Fibroblast of villous mesenchyme (primary cell): ENCODE data around the gene CBLB. TPM values are rescaled to one million over a fixed set of nuclear protein-coding genes. Genes with fewer than 3 reads are reported as not detected.

Source experiments
- DNase-seq: peaks from one replicate; pipeline ENCODE4 v3.0.0-alpha.2; 2010; ENCODE audit warnings: low read depth
- H3K4me3 ChIP-seq: 2 replicates; pipeline ENCODE4 v1.5.1; 2011; ENCODE audit warnings: low read depth, mild to moderate bottlenecking, low read length
- total RNA-seq: library from RNA; depleted of rRNA; stranded (reverse); fragments of >200 nt; gene quantifications from 2 replicates; pipeline ENCODE4 v1.2.3, GENCODE V29; 2012
- TF ChIP-seq, protein P1 (sequence below): IDR thresholded peaks from 2 replicates; pipeline ENCODE4 v1.5.1; 2012; ENCODE audit warnings: low read depth, mild to moderate bottlenecking, low read length; ENCODE audit not compliant: insufficient read depth

Gene CBLB
- total RNA-seq, 1 donor = 40.6 TPM

DNA sequence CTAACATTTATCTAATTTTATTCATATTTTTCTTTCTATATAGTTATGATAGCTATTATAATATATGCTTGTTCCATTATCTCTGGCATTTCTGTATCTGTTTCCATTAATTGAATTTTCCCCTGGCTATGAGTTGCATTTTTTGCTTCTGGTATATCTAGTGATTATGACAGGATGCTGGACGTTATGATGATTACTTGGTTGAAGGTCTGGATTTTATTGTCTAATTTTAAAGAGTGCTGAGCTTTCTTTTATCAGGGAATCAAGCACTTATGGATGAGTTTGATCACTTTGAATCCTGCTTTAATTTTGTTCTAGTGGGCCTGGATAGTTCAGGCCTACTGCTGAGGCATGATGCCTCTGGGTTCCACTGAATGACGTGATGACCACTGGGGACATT lies 229.7 kb downstream of the CBLB start:
- TF ChIP-seq, protein P1, sequence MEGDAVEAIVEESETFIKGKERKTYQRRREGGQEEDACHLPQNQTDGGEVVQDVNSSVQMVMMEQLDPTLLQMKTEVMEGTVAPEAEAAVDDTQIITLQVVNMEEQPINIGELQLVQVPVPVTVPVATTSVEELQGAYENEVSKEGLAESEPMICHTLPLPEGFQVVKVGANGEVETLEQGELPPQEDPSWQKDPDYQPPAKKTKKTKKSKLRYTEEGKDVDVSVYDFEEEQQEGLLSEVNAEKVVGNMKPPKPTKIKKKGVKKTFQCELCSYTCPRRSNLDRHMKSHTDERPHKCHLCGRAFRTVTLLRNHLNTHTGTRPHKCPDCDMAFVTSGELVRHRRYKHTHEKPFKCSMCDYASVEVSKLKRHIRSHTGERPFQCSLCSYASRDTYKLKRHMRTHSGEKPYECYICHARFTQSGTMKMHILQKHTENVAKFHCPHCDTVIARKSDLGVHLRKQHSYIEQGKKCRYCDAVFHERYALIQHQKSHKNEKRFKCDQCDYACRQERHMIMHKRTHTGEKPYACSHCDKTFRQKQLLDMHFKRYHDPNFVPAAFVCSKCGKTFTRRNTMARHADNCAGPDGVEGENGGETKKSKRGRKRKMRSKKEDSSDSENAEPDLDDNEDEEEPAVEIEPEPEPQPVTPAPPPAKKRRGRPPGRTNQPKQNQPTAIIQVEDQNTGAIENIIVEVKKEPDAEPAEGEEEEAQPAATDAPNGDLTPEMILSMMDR = no peak
- no peak overlapping the region for H3K4me3 ChIP-seq
- DNase-seq = no peak

DNA sequence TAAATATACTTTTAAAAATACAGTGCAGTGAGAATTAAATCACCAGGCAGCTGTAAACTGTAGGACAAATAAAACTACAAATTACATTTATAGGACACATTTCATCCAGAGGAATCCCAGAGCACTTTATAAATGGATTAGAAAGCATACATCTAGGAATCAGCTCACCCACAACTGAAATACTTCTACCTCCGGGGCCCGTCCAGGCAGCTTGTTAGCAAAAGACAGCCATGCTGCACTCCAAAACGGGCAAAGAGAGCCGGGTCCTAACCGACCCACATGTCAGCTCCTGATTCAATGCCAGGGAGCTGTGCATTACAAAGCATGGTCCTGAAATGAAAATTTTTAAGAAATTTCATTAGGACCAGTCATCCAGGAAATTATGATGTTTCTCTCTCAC lies 234.1 kb downstream of the CBLB start:
- TF ChIP-seq, protein P1 = no peak
- no peak overlapping the region for H3K4me3 ChIP-seq
- DNase-seq = no peak

DNA sequence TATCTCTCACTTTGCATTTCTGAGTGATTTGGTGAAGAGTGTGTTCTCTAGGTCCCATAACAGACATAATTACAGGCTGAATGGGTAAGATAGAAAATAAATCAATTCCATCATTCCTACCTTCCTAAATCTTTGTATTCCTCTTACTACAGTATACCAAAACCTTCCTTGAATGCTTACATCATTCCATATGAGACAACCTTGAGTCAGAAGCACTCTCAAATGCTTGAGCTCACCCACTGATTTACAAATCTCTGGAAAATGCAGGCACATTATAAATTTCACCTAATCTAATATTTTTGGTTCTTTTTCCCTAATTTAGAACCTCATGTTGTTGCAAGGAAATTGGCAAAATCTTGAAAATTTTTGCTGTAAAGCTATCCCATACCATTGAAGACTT lies 239.1 kb downstream of the CBLB start:
- no peak overlapping the region for H3K4me3 ChIP-seq
- DNase-seq = no peak
- TF ChIP-seq, protein P1 = no peak

DNA sequence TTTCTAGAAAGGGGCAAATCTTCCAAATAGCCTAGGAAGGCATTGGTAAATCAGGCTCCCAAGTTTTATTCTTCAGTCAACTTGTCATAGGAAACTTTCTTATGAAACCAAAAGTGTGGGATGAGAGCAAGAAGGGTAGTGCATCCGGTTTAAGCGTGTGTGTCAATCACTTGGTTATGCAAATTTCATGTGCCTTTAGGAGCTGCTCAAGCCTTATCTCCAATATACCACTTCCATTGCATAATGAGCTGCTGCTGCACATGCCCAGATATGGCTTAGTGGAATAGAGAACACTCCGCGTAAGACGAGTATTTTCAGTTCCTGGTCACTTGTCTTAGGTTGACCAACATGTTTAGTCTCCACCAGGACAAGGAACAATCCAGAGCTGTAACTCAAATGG lies 242.1 kb downstream of the CBLB start:
- TF ChIP-seq, protein P1 = no peak
- DNase-seq = no peak
- H3K4me3 ChIP-seq = no peak overlapping the region

DNA sequence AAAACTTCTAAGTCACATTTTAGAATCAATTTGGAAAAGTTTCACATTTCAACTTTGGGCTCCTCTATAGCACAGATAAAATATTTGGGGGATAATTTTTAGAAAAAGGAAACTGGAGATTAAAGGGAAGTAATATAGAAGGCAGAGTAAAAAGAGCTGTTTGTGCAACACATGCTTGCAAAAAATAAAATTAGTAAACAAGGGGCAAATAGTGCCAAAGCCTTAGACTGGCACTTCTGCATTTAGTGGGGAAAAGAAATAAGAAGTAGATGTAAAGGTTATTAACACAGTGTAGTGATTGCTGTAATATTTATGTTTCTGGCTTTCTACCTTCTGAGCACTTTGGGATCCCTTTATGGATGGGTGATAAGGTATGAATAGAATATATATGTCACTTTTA lies 246.6 kb downstream of the CBLB start:
- TF ChIP-seq, protein P1 = no peak
- DNase-seq = no peak
- no peak overlapping the region for H3K4me3 ChIP-seq

DNA sequence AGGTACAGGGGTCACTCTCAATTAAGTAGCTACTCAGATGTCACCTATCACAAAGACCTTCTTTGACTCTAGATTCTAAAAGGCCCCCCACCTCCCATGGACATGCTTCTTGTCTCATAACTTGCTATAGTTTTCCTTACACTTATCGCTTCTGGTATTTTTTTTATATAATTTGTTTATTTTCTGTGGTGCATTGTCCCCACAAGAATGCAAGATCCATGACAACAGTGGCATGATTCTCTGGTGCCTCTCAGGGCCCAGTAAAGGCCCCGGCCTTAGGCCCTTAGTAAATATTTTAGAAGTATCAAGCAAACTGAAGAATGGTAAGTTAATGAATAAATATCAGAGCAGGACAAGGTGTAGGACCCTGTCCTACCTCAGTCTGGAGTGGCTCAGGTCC lies 248.6 kb downstream of the CBLB start:
- TF ChIP-seq, protein P1 = no peak
- H3K4me3 ChIP-seq = no peak overlapping the region
- no peak for DNase-seq

DNA sequence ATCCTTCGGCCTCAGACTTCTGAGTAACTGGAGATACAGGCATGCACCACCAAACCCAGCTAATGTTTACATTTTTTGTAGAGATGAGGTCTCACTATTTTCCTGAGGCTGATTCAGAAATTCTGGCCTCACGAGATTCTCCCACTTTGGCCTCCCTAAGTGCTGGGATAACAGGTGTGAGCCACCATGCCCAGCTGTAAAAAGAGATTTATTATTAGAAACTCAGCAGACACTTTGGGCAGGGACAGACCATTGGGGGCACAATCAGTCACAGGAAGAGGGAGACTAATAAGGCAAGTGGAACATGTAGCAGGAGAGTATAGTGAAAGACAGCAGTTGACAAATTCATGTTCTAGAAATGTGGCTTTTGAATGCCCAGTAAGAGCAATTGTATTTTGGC lies 249.2 kb downstream of the CBLB start:
- DNase-seq = no peak
- TF ChIP-seq, protein P1 = no peak
- H3K4me3 ChIP-seq = no peak overlapping the region
